Measurements from ENCODE around the gene GMDS.
A peak's percentile ranks its signal among the peaks of the same experiment; 100 is the strongest.

The GMDS gene

GRCh38 chr6:2101213-2101612, 144.2 kb downstream of the GMDS start:
- H3K27me3 ChIP-seq: no peaks in the 10 kb centered on the region
- intact Hi-C loops (cut with DNase I; ENCODE audit: low total_unique reads): loop anchor here (2.0 to 10.0 kb wide), 2 partner anchors 482 to 534 kb away; no protein-coding TSS in a partner anchor
- H3K9me3 ChIP-seq: no peaks in the 10 kb centered on the region
- no peak for DNase-seq
- H3K27ac ChIP-seq: peak overlapping the region; percentile 60 to 85
- H3K36me3 ChIP-seq: no peaks in the 10 kb centered on the region
- TF ChIP-seq CTCF (IDR thresholded peaks at IDR 0.05): no peak
- peak overlapping the region; percentile 9 to 46 for H3K4me3 ChIP-seq
- peaks cover 0 to 45% (median 2%) of the 10 kb centered on the region in 4 donors for H3K4me1 ChIP-seq

- H3K27ac ChIP-seq: peak overlapping the region; percentile 60 to 85
- intact Hi-C loops (cut with DNase I; ENCODE audit: low total_unique reads): loop anchor here (2.0 to 10.0 kb wide), 3 partner anchors 481 to 535 kb away; no protein-coding TSS in a partner anchor
Measured at GRCh38 chr6:2099870-2100269, 145.5 kb downstream of the GMDS start.

GRCh38 chr6:2097464-2097863, 147.9 kb downstream of the GMDS start:
- no peak for TF ChIP-seq CTCF (IDR thresholded peaks at IDR 0.05)
- peaks cover 0 to 57% (median 0%) of the 10 kb centered on the region in 4 donors for H3K4me1 ChIP-seq
- H3K36me3 ChIP-seq: no peaks in the 10 kb centered on the region
- DNase-seq: no peak
- intact Hi-C loops (cut with DNase I; ENCODE audit: low total_unique reads): no loop called here
- peak overlapping the region; percentile 21 to 38 for H3K4me3 ChIP-seq
- no peaks in the 10 kb centered on the region for H3K9me3 ChIP-seq
- H3K27me3 ChIP-seq: no peaks in the 10 kb centered on the region
- peak overlapping the region; percentile 60 to 85 for H3K27ac ChIP-seq

More at GRCh38 chr6:2099870-2100269, 145.5 kb downstream of the GMDS start:
- Histone ChIP-seq H3K9me3 (no peaks in the 10 kb centered on the region), H3K4me1 (peaks cover 0 to 56% (median 2%) of the 10 kb centered on the region in 4 donors), H3K36me3 (no peaks in the 10 kb centered on the region), H3K27me3 (no peaks in the 10 kb centered on the region), H3K4me3 (peak overlapping the region; percentile 21 to 38)
- TF ChIP-seq CTCF (IDR thresholded peaks at IDR 0.05): no peak
- no peak for DNase-seq

- Histone ChIP-seq H3K27ac (peak overlapping the region in 1 of 2 donors; percentile 85), H3K27me3 (no peaks in the 10 kb centered on the region), H3K9me3 (no peaks in the 10 kb centered on the region), H3K36me3 (no peaks in the 10 kb centered on the region), H3K4me3 (no peak overlapping the region), H3K4me1 (peaks cover 0 to 47% (median 0%) of the 10 kb centered on the region in 4 donors)
- DNase-seq: no peak
- intact Hi-C loops (cut with DNase I; ENCODE audit: low total_unique reads): no loop called here
- TF ChIP-seq CTCF (IDR thresholded peaks at IDR 0.05): no peak
Measured at GRCh38 chr6:2094642-2095041, 150.8 kb downstream of the GMDS start.

- H3K27ac ChIP-seq: peak overlapping the region; percentile 67 to 71
- TF ChIP-seq CTCF (IDR thresholded peaks at IDR 0.05): no peak
- no peaks in the 10 kb centered on the region for H3K36me3 ChIP-seq
- no peaks in the 10 kb centered on the region for H3K9me3 ChIP-seq
- peak overlapping the region; percentile 18 to 35 for H3K4me3 ChIP-seq
- H3K27me3 ChIP-seq: no peaks in the 10 kb centered on the region
- intact Hi-C loops (cut with DNase I; ENCODE audit: low total_unique reads): no loop called here
- H3K4me1 ChIP-seq: peaks cover 0 to 41% (median 3%) of the 10 kb centered on the region in 4 donors
- peak; percentile 44 to 72 for DNase-seq
Measured at GRCh38 chr6:2086326-2086965, 159.0 kb downstream of the GMDS start.

Measured in tibial artery (tissue), 4 donors.